GM12878 (cell line): Measurements from ENCODE around the gene TNRC6C. TPM values are rescaled to one million over a fixed set of nuclear protein-coding genes. Genes with fewer than 3 reads are reported as not detected.

ENCODE experiments used
- ATAC-seq: fragments of 200-7000 bp; cut with Tn5 transposase; 3 replicates; pipeline ENCODE4 v1.9.1; 2020; ENCODE audit warnings: mild to moderate bottlenecking, moderate library complexity
- BruUV-seq: library from RNA; stranded (reverse); fragments of 400-500 nt; replicated peaks from 2 replicates; lab custom pipeline; 2021; lab: Mats Ljungman, UMichigan
- CTCF ChIA-PET: fragments of 300-600 bp; sonication (Branson Sonifier 250); formaldehyde crosslinking; extraction: SDS; loops from one replicate; lab custom pipeline; 2021; ENCODE audit warnings: inconsistent platforms; lab: Yijun Ruan, JAX
- POLR2A ChIA-PET: fragments of 350-600 bp; formaldehyde crosslinking; extraction: SDS; loops from one replicate; lab custom pipeline; 2021; ENCODE audit warnings: inconsistent platforms; lab: Charles Lee
- RAD21 ChIA-PET: fragments of 300-600 bp; sonication (Branson Sonifier 250); formaldehyde crosslinking; loops from one replicate; lab custom pipeline; 2023; ENCODE audit warnings: antibody characterized with exemption; ENCODE audit not compliant: unreplicated experiment; lab: Charles Lee
- SMC1A ChIA-PET: fragments of 300-600 bp; sonication (Branson Sonifier 250); formaldehyde crosslinking; loops from one replicate; lab custom pipeline; 2023; ENCODE audit not compliant: unreplicated experiment, uncharacterized antibody; lab: Charles Lee
- DNase-seq: peaks from one replicate; pipeline ENCODE4 v3.0.0-alpha.2; 2011; ENCODE audit warnings: low read depth, low spot score
- FAIRE-seq: peaks from 3 replicates; lab custom pipeline; 2011; peaks lifted over from hg19 to GRCh38; lab: Jason Lieb, UNC
- H2AFZ ChIP-seq: 2 replicates; pipeline ENCODE4 v1.6.0; 2011; ENCODE audit warnings: low read depth, low read length, control low read depth; ENCODE audit not compliant: control insufficient read depth
- H3K27ac ChIP-seq: 2 replicates; pipeline ENCODE4 v1.5.1; 2011; ENCODE audit warnings: control low read depth; ENCODE audit not compliant: control insufficient read depth, insufficient read depth
- H3K27me3 ChIP-seq, 2 experiments: replicated peaks in 1 of 2; 2 replicates each; pipeline versions ENCODE4 v1.6.0 to v1.6.1; 2011; ENCODE audit warnings: low read length in 1 of 2; ENCODE audit not compliant: control insufficient read depth in 2 of 2, insufficient read depth in 2 of 2
- H3K36me3 ChIP-seq, 2 experiments: 2 replicates each; pipeline ENCODE4 v1.5.1; 2011; ENCODE audit warnings: low read length in 1 of 2; ENCODE audit not compliant: control insufficient read depth in 2 of 2, insufficient read depth in 2 of 2
- H3K4me1 ChIP-seq: 2 replicates; pipeline ENCODE4 v1.6.1; 2011; ENCODE audit warnings: mild to moderate bottlenecking, low read length, moderate library complexity, mixed read lengths; ENCODE audit not compliant: control insufficient read depth, insufficient read depth
- H3K4me2 ChIP-seq: 2 replicates; pipeline ENCODE4 v1.6.0; 2011; ENCODE audit warnings: control low read depth; ENCODE audit not compliant: control insufficient read depth, insufficient read depth
- H3K4me3 ChIP-seq: fragments of 200-600 bp; sonication (generic); 2 replicates; pipeline ENCODE4 v1.5.1; 2016
- H3K79me2 ChIP-seq: 2 replicates; pipeline ENCODE4 v1.6.0; 2011; ENCODE audit warnings: low read length; ENCODE audit not compliant: control insufficient read depth, insufficient read depth
- H3K9ac ChIP-seq: 2 replicates; pipeline ENCODE4 v1.8.0; 2011; ENCODE audit warnings: low read length, control low read depth, mixed read lengths; ENCODE audit not compliant: control insufficient read depth, insufficient read depth
- H3K9me3 ChIP-seq: replicated peaks from 3 replicates; pipeline ENCODE4 v1.5.1; 2011; ENCODE audit warnings: mild to moderate bottlenecking, low read length; ENCODE audit not compliant: control insufficient read depth, insufficient read depth
- H4K20me1 ChIP-seq: 2 replicates; pipeline ENCODE4 v1.6.0; 2011; ENCODE audit not compliant: control insufficient read depth, insufficient read depth
- E4F1 ChIP-seq: fragments of 450-650 bp; IDR thresholded peaks from 2 replicates; pipeline ENCODE4 v1.6.1; 2018; ENCODE audit warnings: borderline replicate concordance, mild to moderate bottlenecking; ENCODE audit not compliant: partially characterized antibody
- FOXK2 ChIP-seq: fragments of 450-650 bp; IDR thresholded peaks from 2 replicates; pipeline ENCODE4 v1.6.1; 2017; ENCODE audit warnings: mild to moderate bottlenecking, moderate library complexity
- FOXM1 ChIP-seq: IDR thresholded peaks from 2 replicates; pipeline ENCODE4 v1.6.1; 2012; ENCODE audit warnings: low read depth, mild to moderate bottlenecking, inconsistent platforms, low read length, moderate library complexity
- HDAC2 ChIP-seq: fragments of 200-600 bp; sonication (generic); IDR thresholded peaks from 2 replicates; pipeline ENCODE4 v1.6.1; 2017
- NRF1 ChIP-seq: conservative IDR thresholded peaks from 2 replicates; pipeline ENCODE4 v1.6.1; 2011; ENCODE audit warnings: mild to moderate bottlenecking, low read depth, low read length, improper control_type of control experiment
- PAX5 ChIP-seq: IDR thresholded peaks from 2 replicates; pipeline ENCODE4 v1.6.1; 2011; ENCODE audit warnings: low read depth, low read length, borderline replicate concordance
- SIX5 ChIP-seq: IDR thresholded peaks from 2 replicates; pipeline ENCODE4 v1.6.1; 2011; ENCODE audit warnings: mild to moderate bottlenecking, low read depth, low read length, moderate library complexity; ENCODE audit not compliant: severe bottlenecking
- SPI1 ChIP-seq: IDR thresholded peaks from 2 replicates; pipeline ENCODE4 v1.6.1; 2011; ENCODE audit warnings: low read depth, mild to moderate bottlenecking, low read length, moderate library complexity, borderline replicate concordance; ENCODE audit not compliant: insufficient read depth
- TARDBP ChIP-seq: IDR thresholded peaks from 2 replicates; pipeline ENCODE4 v1.6.1; 2016; ENCODE audit warnings: borderline replicate concordance
- TBL1XR1 ChIP-seq: IDR thresholded peaks from 2 replicates; pipeline ENCODE4 v1.6.1; 2012; ENCODE audit warnings: low read depth, low read length, improper control_type of control experiment
- TCF7 ChIP-seq: IDR thresholded peaks from 2 replicates; pipeline ENCODE4 v1.6.1; 2014; ENCODE audit warnings: antibody characterized with exemption, borderline replicate concordance
- WRNIP1 ChIP-seq: IDR thresholded peaks from 2 replicates; pipeline ENCODE4 v1.6.1; 2011; ENCODE audit warnings: low read depth, low read length, improper control_type of control experiment, borderline replicate concordance
- ZNF622 ChIP-seq: fragments of 450-650 bp; IDR thresholded peaks from 2 replicates; pipeline ENCODE4 v1.6.1; 2017; ENCODE audit warnings: mild to moderate bottlenecking, inconsistent platforms
- ZSCAN29 ChIP-seq: fragments of 450-650 bp; IDR thresholded peaks from 2 replicates; pipeline ENCODE4 v1.6.1; 2017; ENCODE audit warnings: mild to moderate bottlenecking, moderate library complexity
- WGBS: methylation state at CpG from one replicate; pipeline ENCODE4 v1.1.6; 2016; ENCODE audit warnings: low lambda C conversion rate; ENCODE audit not compliant: insufficient replicate concordance, insufficient coverage; ENCODE audit errors: missing lambda C conversion rate; 5-methylcytosine and 5-hydroxymethylcytosine counted together
- in situ Hi-C: fragments of 300-500 bp; cut with MboI; formaldehyde crosslinking; loops from 9 replicates; pipeline ENCODE4 v1.14.3; 2018; ENCODE audit warnings: mixed read lengths
- intact Hi-C: fragments of 100-400 bp; cut with micrococcal nuclease; formaldehyde crosslinking; loops from one replicate; pipeline ENCODE4 v1.14.2; 2022; ENCODE audit not compliant: unreplicated experiment
- polyA plus RNA-seq, 11 experiments: library from polyadenylated mRNA; depleted of rRNA in 4 of 11; unstranded in 6 of 11; stranded (reverse) in 5 of 11; fragments of >200 nt; fragmentation: Nextera tagmentation in 4 of 11; fragmentation: Illumina TruSeq in 1 of 11; extraction: Ambion mirVana in 4 of 11; extraction: Trizol in 1 of 11; gene quantifications; 1 replicate in 1 of 11; 2 replicates in 10 of 11; pipeline versions ENCODE4 v1.2.1 to v1.2.3, GENCODE V29; 2011 to 2016; ENCODE audit warnings: inconsistent platforms in 2 of 11, missing spikeins in 2 of 11, low read depth in 1 of 11
- total RNA-seq, 4 experiments: library from RNA; depleted of rRNA in 3 of 4; stranded (reverse); fragments of >200 nt in 3 of 4; fragmentation: Illumina TruSeq in 1 of 4; extraction: Trizol in 1 of 4; gene quantifications; 2 replicates each; pipeline versions ENCODE4 v1.2.1 to v1.2.3, GENCODE V29; 2013 to 2021

TNRC6C gene
- total and polyA plus RNA-seq, 10 of the 15 experiments (the other 5 are each of a cell fraction or from before 2014, with no cell fraction given), result 0.40 to 6.1 (median 0.96) TPM

- FAIRE-seq, result no peak
- intact Hi-C loops, result no loop called here
- Histone ChIP-seq H2AFZ (no peak overlapping the region), H3K4me3 (no peak overlapping the region), H3K27me3 (no peaks in the 10 kb centered on the region), H3K79me2 (peaks cover 8% of the 10 kb centered on the region), H3K4me1 (peaks cover 17% of the 10 kb centered on the region), H3K9me3 (0 out of 3 replicates have a peak, but pooled peaks cover 3% of the 10 kb centered on the region), H3K36me3 (no peaks in the 10 kb centered on the region), H3K4me2 (0 out of 2 replicates have a peak overlapping the region, but pooled peaks have one; percentile 13), H3K27ac (no peak overlapping the region), H3K9ac (no peak overlapping the region), H4K20me1 (no peaks in the 10 kb centered on the region)
- in situ Hi-C loops, result no loop called here
- ChIA-PET CTCF (interaction anchor here (0.6 to 1.6 kb wide), 3 partner anchors 51 to 551 kb away, joined by 3 to 8 read pairs (median 3); no protein-coding TSS in a partner anchor), SMC1A (interaction anchor here (1.2 to 2.0 kb wide), 5 partner anchors 12 to 80 kb away, joined by 3 to 7 read pairs (median 6); no protein-coding TSS in a partner anchor), POLR2A (interaction anchor here (1.2 to 1.6 kb wide), 2 partner anchors 41 to 84 kb away, joined by 3 read pairs; no protein-coding TSS in a partner anchor), RAD21 (interaction anchor here (1.4 kb wide), 2 partner anchors 57 to 128 kb away, joined by 3 to 4 read pairs; no protein-coding TSS in a partner anchor)
- DNase-seq, result no peak
- BruUV-seq, result TSS peak; percentile 29
- no peak for TF ChIP-seq E4F1
- TF ChIP-seq ZSCAN29, result no peak
- no peak for TF ChIP-seq HDAC2
- no peak for TF ChIP-seq WRNIP1
- no peak for TF ChIP-seq PAX5
- no peak for TF ChIP-seq TARDBP
- no peak for TF ChIP-seq FOXK2
- TF ChIP-seq ZNF622, result no peak
- no peak for TF ChIP-seq TCF7
- no peak for TF ChIP-seq SPI1
- TF ChIP-seq TBL1XR1, result no peak
- no peak for TF ChIP-seq NRF1
- no peak for TF ChIP-seq SIX5
- TF ChIP-seq FOXM1, result no peak
- WGBS, result 46% methylated on average over 6 of the region's 6 CpGs
- ATAC-seq, result no peak
Observed at GRCh38 chr17:77962348-77962747, 3.8 kb downstream of the TNRC6C start.
